Upper lobe of left lung (tissue), 6 donors: Measurements from ENCODE around the gene ACTRT1. TPM values are rescaled to one million over a fixed set of nuclear protein-coding genes. Genes with fewer than 3 reads are reported as not detected.

Source experiments
- ATAC-seq, 2 donors: fragments of 200-7000 bp; cut with Tn5 transposase; one replicate each; pipeline ENCODE4 v1.9.1; 2022; ENCODE audit warnings: mild to moderate bottlenecking in 2 of 2, moderate library complexity in 2 of 2; ENCODE audit not compliant: low FRiP score in 2 of 2
- DNase-seq, 2 donors: peaks; one replicate each; pipeline ENCODE4 v3.0.0-alpha.2; 2019 to 2020
- H3K27ac ChIP-seq, 4 donors: fragments of 200-600 bp; sonication (generic); one replicate each; pipeline ENCODE4 v1.5.1; 2016 to 2019
- H3K27me3 ChIP-seq, 4 donors: fragments of 200-600 bp; sonication (generic); one replicate each; pipeline ENCODE4 v1.5.1; 2017 to 2019
- H3K36me3 ChIP-seq, 4 donors: fragments of 200-600 bp; sonication (generic); one replicate each; pipeline ENCODE4 v1.5.1; 2016 to 2019
- H3K4me1 ChIP-seq, 4 donors: fragments of 200-600 bp; sonication (generic); one replicate each; pipeline ENCODE4 v1.5.1; 2018 to 2019
- H3K4me3 ChIP-seq, 4 donors: fragments of 200-600 bp; sonication (generic); one replicate each; pipeline ENCODE4 v1.5.1; 2017 to 2019; ENCODE audit warnings: mild to moderate bottlenecking in 2 of 4, moderate library complexity in 1 of 4
- H3K9me3 ChIP-seq, 4 donors: fragments of 200-600 bp; sonication (generic); one replicate each; pipeline ENCODE4 v1.5.1; 2018 to 2019
- EP300 ChIP-seq, 4 donors: sonication (generic); formaldehyde crosslinking; IDR thresholded peaks; one replicate each; pipeline ENCODE4 v1.5.1; 2017; ENCODE audit warnings: antibody characterized with exemption in 4 of 4, control low read depth in 2 of 4
- POLR2A ChIP-seq, 4 donors: fragments of 450-650 bp; IDR thresholded peaks; one replicate each; pipeline ENCODE4 v1.5.1; 2016 to 2017; ENCODE audit warnings: antibody characterized with exemption in 4 of 4, mild to moderate bottlenecking in 2 of 4
- POLR2AphosphoS5 ChIP-seq, 2 donors: sonication (generic); formaldehyde crosslinking; IDR thresholded peaks; one replicate each; pipeline ENCODE4 v1.5.1; 2017; ENCODE audit warnings: antibody characterized with exemption in 2 of 2
- WGBS, 2 donors: methylation state at CpG; one replicate each; pipeline ENCODE4 v1.1.5; 2017 to 2018; 5-methylcytosine and 5-hydroxymethylcytosine counted together
- total RNA-seq, 6 donors: library from RNA; depleted of rRNA in 4 of 6; stranded (reverse); fragments of >200 nt in 4 of 6; gene quantifications; one replicate each; pipeline versions ENCODE4 v1.1.0 to v1.2.1, GENCODE V29; 2016 to 2021
- TF ChIP-seq, protein P1 (sequence below), 6 experiments: fragments of 450-650 bp in 4 of 6; fragments of 200-600 bp in 2 of 6; sonication (generic) in 2 of 6; IDR thresholded peaks; one replicate each; pipeline ENCODE4 v1.5.1; 2016 to 2019; ENCODE audit warnings: antibody characterized with exemption in 6 of 6
- donor health status: DM: no; HTN: no; CAD: no; lungs with moderate emphysema.
- donor health status: DM: no; HTN: yes; CAD: no; lungs with severe emphysema.

Gene ACTRT1
- total RNA-seq = not detected

DNA sequence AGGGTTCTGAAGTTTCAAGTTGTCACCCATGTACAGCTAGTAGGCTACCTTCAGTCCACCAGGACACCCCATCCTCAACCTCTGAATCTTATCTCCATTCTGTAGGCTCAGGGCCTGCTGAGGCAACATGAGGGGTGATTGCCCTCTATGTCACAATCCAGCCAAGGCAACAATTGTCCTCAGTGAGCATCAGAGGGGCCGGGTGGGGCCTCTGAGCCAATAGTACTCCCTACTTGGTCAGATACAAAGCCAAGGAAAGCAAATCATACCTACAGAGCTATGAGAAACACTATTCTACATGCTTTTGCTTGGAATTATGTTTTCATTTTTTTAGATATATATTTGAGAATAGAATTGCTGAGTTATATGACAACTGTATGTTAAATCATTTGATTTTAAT lies at the start of gene ACTRT1:
Gene ACTRT1 (minus strand): TSS at position 101 of the 400 bp plus-strand sequence. CDS start 197 bp downstream, outside the sequence.
- WGBS, 2 donors = 71% methylated on average over 1 of the region's 1 CpG; no CpG with 5 or more reads in 1 of the 2 donors
- H3K9me3 ChIP-seq = no peaks in the 10 kb centered on the region
- H3K27ac ChIP-seq = no peak within 1 kb of the TSS
- no peak for TF ChIP-seq POLR2AphosphoS5 (IDR thresholded peaks at IDR 0.05)
- TF ChIP-seq, protein P1, sequence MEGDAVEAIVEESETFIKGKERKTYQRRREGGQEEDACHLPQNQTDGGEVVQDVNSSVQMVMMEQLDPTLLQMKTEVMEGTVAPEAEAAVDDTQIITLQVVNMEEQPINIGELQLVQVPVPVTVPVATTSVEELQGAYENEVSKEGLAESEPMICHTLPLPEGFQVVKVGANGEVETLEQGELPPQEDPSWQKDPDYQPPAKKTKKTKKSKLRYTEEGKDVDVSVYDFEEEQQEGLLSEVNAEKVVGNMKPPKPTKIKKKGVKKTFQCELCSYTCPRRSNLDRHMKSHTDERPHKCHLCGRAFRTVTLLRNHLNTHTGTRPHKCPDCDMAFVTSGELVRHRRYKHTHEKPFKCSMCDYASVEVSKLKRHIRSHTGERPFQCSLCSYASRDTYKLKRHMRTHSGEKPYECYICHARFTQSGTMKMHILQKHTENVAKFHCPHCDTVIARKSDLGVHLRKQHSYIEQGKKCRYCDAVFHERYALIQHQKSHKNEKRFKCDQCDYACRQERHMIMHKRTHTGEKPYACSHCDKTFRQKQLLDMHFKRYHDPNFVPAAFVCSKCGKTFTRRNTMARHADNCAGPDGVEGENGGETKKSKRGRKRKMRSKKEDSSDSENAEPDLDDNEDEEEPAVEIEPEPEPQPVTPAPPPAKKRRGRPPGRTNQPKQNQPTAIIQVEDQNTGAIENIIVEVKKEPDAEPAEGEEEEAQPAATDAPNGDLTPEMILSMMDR (IDR thresholded peaks at IDR 0.05) = no peak
- TF ChIP-seq EP300 (IDR thresholded peaks at IDR 0.05) = no peak
- no peak for TF ChIP-seq POLR2A (IDR thresholded peaks at IDR 0.05)
- H3K4me1 ChIP-seq = no peaks in the 10 kb centered on the region
- no peaks in the 10 kb centered on the region for H3K27me3 ChIP-seq
- no peaks in the 10 kb centered on the region for H3K36me3 ChIP-seq
- ATAC-seq (no peak), DNase-seq (no peak)
- no peak within 1 kb of the TSS for H3K4me3 ChIP-seq

DNA sequence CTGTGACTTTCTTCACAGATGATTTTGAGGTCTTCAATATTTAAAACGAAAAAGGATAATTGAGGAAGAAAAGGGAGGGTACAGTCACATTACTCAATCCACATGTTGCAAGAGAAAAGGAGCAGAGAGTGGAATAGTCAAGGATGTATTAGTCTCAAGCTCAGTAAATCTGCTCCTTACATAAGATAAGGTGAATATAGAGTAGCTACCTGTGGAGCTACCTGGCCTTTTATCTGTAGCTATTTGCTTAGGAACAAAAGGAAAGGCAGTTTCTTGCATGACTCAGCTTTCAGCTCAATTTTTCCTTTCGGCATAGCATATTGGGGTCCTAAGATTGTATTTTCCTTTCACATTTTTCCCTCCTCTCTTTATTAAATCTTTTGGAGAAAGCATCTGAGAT lies 26.3 kb upstream of the ACTRT1 start:
- DNase-seq (no peak), ATAC-seq (no peak)
- WGBS, 2 donors = 55% methylated on average over 2 of the region's 2 CpGs
- no peaks in the 10 kb centered on the region for H3K36me3 ChIP-seq
- TF ChIP-seq POLR2AphosphoS5 (IDR thresholded peaks at IDR 0.05) (no peak), POLR2A (IDR thresholded peaks at IDR 0.05) (no peak), EP300 (IDR thresholded peaks at IDR 0.05) (no peak)
- TF ChIP-seq, protein P1 (IDR thresholded peaks at IDR 0.05) = no peak
- no peak overlapping the region for H3K4me3 ChIP-seq
- no peaks in the 10 kb centered on the region for H3K9me3 ChIP-seq
- H3K4me1 ChIP-seq = no peaks in the 10 kb centered on the region
- H3K27ac ChIP-seq = no peak overlapping the region
- H3K27me3 ChIP-seq = no peaks in the 10 kb centered on the region

DNA sequence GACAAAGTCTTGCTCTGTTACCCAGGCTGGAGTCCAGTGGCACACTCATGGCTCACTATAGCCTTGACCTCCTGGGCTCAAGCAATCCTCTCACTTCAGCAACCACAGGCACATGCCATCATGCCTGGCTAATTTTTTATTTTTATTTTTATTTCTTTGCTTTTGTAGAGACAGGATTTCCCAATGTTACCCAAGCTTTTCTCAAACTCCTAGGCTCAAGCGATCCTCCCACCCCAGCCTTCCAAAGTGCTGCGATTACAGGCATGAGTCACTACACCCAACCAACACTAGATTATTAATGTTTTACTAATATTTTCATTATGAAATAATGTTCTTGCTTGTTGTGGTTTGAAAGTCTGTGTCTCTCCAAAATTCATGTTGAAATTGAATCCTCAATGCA lies 5.2 kb upstream of the ACTRT1 start:
- WGBS, 2 donors = 97 to 98% methylated on average over 2 of the region's 2 CpGs
- TF ChIP-seq, protein P1 (IDR thresholded peaks at IDR 0.05) = no peak
- TF ChIP-seq POLR2A (IDR thresholded peaks at IDR 0.05) (no peak), EP300 (IDR thresholded peaks at IDR 0.05) (no peak), POLR2AphosphoS5 (IDR thresholded peaks at IDR 0.05) (no peak)
- DNase-seq (no peak), ATAC-seq (no peak)
- Histone ChIP-seq H3K36me3 (no peaks in the 10 kb centered on the region), H3K27me3 (no peaks in the 10 kb centered on the region), H3K9me3 (no peaks in the 10 kb centered on the region), H3K4me3 (no peak overlapping the region), H3K27ac (no peak overlapping the region), H3K4me1 (no peaks in the 10 kb centered on the region)

DNA sequence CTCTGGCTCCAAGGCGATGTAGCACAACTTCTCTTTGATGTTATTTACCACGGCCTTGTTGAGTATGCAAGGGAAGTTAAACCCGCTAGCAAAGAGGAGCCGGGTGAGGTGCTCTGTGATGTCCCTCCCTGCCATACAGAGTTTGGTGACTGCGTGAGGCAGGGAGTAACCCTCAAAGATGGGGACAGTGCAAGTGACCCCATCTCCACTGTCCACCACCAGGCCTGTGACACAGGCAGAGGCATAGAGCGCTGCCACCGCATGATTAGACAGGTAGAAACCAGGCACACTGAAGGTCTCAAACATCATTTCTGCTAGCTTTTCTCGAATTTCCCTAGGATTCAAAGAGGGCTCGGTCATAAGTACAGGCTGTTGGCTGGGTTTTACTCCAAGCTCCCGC lies 677 bp downstream of the ACTRT1 start:
- TF ChIP-seq POLR2AphosphoS5 (IDR thresholded peaks at IDR 0.05) (no peak), EP300 (IDR thresholded peaks at IDR 0.05) (no peak), POLR2A (IDR thresholded peaks at IDR 0.05) (no peak)
- TF ChIP-seq, protein P1 (IDR thresholded peaks at IDR 0.05) = no peak
- Histone ChIP-seq H3K36me3 (no peaks in the 10 kb centered on the region), H3K4me1 (no peaks in the 10 kb centered on the region), H3K27ac (no peak overlapping the region), H3K9me3 (no peaks in the 10 kb centered on the region), H3K4me3 (no peak overlapping the region), H3K27me3 (no peaks in the 10 kb centered on the region)
- no peak for DNase-seq
- WGBS, 2 donors = 80 to 87% methylated on average over 7 of the region's 10 CpGs
- ATAC-seq = no peak

DNA sequence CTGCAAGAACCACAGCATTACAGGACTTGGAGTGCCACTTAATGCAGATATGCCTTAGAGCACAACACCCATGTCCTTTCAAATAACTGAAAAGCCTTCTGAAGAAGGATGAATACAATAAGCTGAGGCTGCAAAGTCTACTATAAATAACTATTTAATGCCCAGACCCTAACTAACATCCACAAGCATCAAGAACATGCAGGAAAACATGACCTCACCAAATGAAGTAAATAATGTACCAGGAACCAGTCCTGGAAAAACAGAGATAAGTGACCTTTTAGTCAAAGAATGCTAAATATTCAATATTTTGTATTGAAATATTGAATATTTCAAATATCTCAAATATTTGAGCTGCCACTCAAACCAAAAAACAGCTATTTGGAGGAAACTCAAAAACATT lies 16.9 kb downstream of the ACTRT1 start:
- Histone ChIP-seq H3K27ac (no peak overlapping the region), H3K9me3 (peaks cover 0 to 3% (median 0%) of the 10 kb centered on the region in 4 donors), H3K4me3 (no peak overlapping the region), H3K4me1 (no peaks in the 10 kb centered on the region), H3K27me3 (no peaks in the 10 kb centered on the region), H3K36me3 (no peaks in the 10 kb centered on the region)
- ATAC-seq (no peak), DNase-seq (no peak)
- no peak for TF ChIP-seq EP300 (IDR thresholded peaks at IDR 0.05)
- TF ChIP-seq, protein P1 (IDR thresholded peaks at IDR 0.05) = no peak
- no peak for TF ChIP-seq POLR2A (IDR thresholded peaks at IDR 0.05)
- no peak for TF ChIP-seq POLR2AphosphoS5 (IDR thresholded peaks at IDR 0.05)
